ENCODE measurements around the gene THADA.

GRCh38 chr2:43593254-43593653 lies 2.6 kb downstream of the THADA start:
- TF ChIP-seq CTCF (IDR thresholded peaks at IDR 0.05) (no peak), ATF3 (CRISPR knock-in tag; conservative IDR thresholded peaks at IDR 0.05) (no peak), SMAD4 (CRISPR knock-in tag; IDR thresholded peaks at IDR 0.05) (no peak), CREM (CRISPR knock-in tag; IDR thresholded peaks at IDR 0.05) (no peak), MXD4 (CRISPR knock-in tag; IDR thresholded peaks at IDR 0.05; ENCODE audit: borderline replicate concordance) (no peak), IRF2 (CRISPR knock-in tag; IDR thresholded peaks at IDR 0.05; ENCODE audit: borderline replicate concordance, low read depth) (no peak), ZSCAN18 (CRISPR knock-in tag; IDR thresholded peaks at IDR 0.05) (no peak), ATF2 (CRISPR knock-in tag; IDR thresholded peaks at IDR 0.05; ENCODE audit: borderline replicate concordance, low read depth) (no peak), ZNF138 (CRISPR knock-in tag; conservative IDR thresholded peaks at IDR 0.05) (no peak), MLX (CRISPR knock-in tag; IDR thresholded peaks at IDR 0.05) (no peak), USF2 (CRISPR knock-in tag; IDR thresholded peaks at IDR 0.05) (no peak), SP1 (CRISPR knock-in tag; conservative IDR thresholded peaks at IDR 0.05) (no peak)
